Measurements from ENCODE around the gene HPGDS. TPM values are rescaled to one million over a fixed set of nuclear protein-coding genes. Genes with fewer than 3 reads are reported as not detected.
A peak's percentile ranks its signal among the peaks of the same experiment; 100 is the strongest.
"Not testable (repeated sequence)": the region's sequence is repeated elsewhere in the genome, so short reads cannot be mapped to it uniquely, and the experiment has no call there.

HPGDS gene
- total RNA-seq: not detected in 2 replicates
- long read RNA-seq: 0 reads

DNA sequence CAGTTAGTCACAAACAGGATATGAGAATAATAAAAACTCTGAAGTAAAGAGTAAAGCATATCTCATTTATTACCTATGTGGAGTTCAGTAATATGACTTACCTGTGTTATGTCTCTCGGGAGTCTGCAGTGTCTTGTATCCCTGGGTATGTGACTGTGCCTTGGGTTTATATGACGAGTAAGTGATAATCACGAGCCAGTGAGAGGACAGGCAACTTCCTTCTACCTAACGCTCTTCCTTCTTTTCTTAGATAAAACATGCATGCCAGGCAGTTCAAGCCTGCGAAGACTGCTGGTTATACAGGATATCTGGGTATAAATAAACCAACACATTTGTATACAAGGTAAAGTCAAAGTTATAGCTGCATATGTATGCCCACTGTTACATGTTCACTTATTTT lies at the start of gene HPGDS:
HPGDS (minus strand) TSS at position 143 of the 400 bp plus-strand sequence. CDS start 8,207 bp downstream, outside the sequence.
- no peak within 1 kb of the TSS for H3K4me3 Mint-ChIP-seq
- H3K36me3 Mint-ChIP-seq (ENCODE audit: low read depth): no peaks in the 10 kb centered on the region
- no peaks in the 10 kb centered on the region for H3K27me3 Mint-ChIP-seq (ENCODE audit: low read depth)
- H3K27ac Mint-ChIP-seq (ENCODE audit: unreplicated experiment): no peak within 1 kb of the TSS
- no peaks in the 10 kb centered on the region for H3K9me3 Mint-ChIP-seq
- TF ChIP-seq, protein P1, sequence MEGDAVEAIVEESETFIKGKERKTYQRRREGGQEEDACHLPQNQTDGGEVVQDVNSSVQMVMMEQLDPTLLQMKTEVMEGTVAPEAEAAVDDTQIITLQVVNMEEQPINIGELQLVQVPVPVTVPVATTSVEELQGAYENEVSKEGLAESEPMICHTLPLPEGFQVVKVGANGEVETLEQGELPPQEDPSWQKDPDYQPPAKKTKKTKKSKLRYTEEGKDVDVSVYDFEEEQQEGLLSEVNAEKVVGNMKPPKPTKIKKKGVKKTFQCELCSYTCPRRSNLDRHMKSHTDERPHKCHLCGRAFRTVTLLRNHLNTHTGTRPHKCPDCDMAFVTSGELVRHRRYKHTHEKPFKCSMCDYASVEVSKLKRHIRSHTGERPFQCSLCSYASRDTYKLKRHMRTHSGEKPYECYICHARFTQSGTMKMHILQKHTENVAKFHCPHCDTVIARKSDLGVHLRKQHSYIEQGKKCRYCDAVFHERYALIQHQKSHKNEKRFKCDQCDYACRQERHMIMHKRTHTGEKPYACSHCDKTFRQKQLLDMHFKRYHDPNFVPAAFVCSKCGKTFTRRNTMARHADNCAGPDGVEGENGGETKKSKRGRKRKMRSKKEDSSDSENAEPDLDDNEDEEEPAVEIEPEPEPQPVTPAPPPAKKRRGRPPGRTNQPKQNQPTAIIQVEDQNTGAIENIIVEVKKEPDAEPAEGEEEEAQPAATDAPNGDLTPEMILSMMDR (conservative IDR thresholded peaks at IDR 0.05): no peak
- DNase-seq (ENCODE audit: low read depth, low spot score): no peak
- no peaks in the 10 kb centered on the region for H3K4me1 Mint-ChIP-seq

DNA sequence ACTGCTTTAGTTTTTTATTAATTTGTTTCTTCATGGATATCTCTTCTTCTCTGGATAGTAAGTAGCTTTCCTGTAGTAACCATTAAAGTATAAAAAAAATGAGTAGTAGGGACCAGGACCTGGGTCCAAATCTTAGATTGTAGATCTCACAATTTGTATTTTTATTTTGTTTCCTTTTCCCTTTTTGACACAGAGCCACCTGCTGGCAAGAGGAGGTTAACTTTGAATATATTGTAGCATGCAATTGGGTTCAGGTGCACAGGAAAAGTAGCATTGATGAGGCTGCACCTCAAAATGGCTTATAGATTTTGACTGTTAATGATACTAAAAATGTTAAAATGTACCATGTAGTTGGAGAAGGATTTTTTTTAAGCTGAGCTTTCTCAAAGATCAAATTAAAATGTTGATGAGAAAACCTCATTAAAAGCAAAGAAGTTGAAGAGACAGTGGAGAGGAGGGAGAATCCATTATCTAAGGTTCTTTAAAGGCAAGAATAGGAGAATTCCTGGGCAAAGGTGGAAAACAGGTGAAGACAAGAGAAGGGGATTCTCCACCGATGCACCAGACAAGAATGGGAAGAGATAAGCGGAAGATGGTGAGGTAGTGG lies 48.3 kb upstream of the HPGDS start:
- no peak for DNase-seq (ENCODE audit: low read depth, low spot score)
- no peaks in the 10 kb centered on the region for H3K4me1 Mint-ChIP-seq
- no peak overlapping the region for H3K4me3 Mint-ChIP-seq
- H3K36me3 Mint-ChIP-seq (ENCODE audit: low read depth): no peaks in the 10 kb centered on the region
- TF ChIP-seq, protein P1 (conservative IDR thresholded peaks at IDR 0.05): peak; percentile 67
- H3K9me3 Mint-ChIP-seq: peaks cover 2% of the 10 kb centered on the region
- no peak overlapping the region for H3K27ac Mint-ChIP-seq (ENCODE audit: unreplicated experiment)
- H3K27me3 Mint-ChIP-seq (ENCODE audit: low read depth): no peaks in the 10 kb centered on the region

DNA sequence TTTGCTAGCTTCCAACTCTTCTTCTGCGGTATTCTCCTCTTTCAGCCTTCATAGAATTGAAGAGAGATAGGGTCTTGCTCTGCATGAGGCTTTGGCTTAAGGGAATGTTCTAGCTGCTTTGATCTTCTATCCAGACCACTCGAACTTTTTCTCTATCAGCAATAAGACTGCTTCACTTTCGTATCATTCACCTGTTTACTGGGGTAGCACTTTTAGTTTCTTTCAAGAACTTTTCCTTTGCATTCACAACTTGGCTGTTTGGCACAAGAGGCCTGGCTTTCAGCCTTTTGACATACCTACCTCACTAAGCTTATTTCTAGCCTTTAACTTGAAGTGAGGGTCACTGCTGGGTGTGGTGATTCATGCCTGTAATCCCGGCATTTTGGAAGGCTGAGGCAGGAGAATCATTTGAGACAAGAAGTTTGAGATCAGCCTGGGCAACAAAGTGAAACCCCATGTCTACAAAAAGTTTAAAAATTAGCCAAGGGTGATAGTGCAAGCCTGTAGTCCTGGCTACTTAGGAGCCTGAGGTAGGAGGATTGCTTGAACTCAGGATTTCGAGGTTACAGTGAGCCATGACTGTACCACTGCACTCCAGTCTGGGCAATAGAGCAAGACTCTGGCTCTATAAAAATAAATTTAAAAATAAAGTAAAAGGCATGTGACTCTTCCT lies 47.1 kb upstream of the HPGDS start:
- Mint-ChIP-seq H3K36me3 (ENCODE audit: low read depth) (no peaks in the 10 kb centered on the region), H3K27ac (ENCODE audit: unreplicated experiment) (no peak overlapping the region), H3K4me1 (no peaks in the 10 kb centered on the region), H3K9me3 (peaks cover 2% of the 10 kb centered on the region), H3K4me3 (no peak overlapping the region), H3K27me3 (ENCODE audit: low read depth) (no peaks in the 10 kb centered on the region)
- TF ChIP-seq, protein P1 (conservative IDR thresholded peaks at IDR 0.05): no peak
- DNase-seq (ENCODE audit: low read depth, low spot score): no peak

DNA sequence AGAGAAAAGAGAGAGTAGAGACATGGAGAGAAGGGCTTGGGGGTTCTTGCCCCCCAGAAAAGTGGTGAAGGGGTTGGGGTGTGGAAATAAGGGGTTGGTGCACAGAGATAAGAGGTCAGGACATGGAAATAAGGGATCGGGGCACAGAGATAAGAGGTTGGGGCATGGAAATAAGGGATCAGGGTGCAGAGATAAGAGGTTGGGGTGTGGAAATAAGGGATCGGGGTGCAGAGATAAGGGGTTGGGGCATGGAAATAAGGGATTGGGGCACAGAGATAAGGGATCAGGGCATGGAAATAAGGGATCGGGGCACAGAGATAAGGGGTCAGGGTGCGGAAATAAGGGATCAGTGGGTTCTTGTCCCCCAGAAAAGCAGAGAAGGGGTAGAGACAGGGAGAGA lies 45.3 kb upstream of the HPGDS start:
- not testable (repeated sequence) for H3K36me3 Mint-ChIP-seq (ENCODE audit: low read depth); H3K4me1 Mint-ChIP-seq; H3K27ac Mint-ChIP-seq (ENCODE audit: unreplicated experiment); H3K9me3 Mint-ChIP-seq; H3K27me3 Mint-ChIP-seq (ENCODE audit: low read depth); DNase-seq (ENCODE audit: low read depth, low spot score); H3K4me3 Mint-ChIP-seq

DNA sequence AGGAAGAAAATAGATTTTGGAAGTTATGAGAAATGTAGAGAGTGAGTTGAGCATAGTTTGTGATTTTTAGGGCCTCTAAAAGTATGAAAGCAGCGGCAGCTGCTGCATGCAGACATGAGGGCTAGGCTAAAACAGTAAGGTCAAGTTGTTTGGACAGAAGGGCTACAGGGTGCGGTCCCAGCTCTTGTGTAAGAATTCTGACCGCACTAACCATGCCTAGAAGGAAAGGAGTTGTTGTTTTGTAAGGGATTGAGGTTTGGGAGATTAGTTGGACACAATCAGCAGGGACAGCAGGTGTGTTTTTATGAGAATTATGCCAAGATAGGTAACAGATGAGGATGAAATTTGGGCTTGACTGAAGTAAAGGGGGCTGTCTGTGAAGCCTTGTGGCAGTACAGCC lies 42.8 kb upstream of the HPGDS start:
- H3K4me1 Mint-ChIP-seq; H3K27ac Mint-ChIP-seq (ENCODE audit: unreplicated experiment); H3K4me3 Mint-ChIP-seq; H3K36me3 Mint-ChIP-seq (ENCODE audit: low read depth); H3K9me3 Mint-ChIP-seq; DNase-seq (ENCODE audit: low read depth, low spot score); H3K27me3 Mint-ChIP-seq (ENCODE audit: low read depth): not testable (repeated sequence)

DNA sequence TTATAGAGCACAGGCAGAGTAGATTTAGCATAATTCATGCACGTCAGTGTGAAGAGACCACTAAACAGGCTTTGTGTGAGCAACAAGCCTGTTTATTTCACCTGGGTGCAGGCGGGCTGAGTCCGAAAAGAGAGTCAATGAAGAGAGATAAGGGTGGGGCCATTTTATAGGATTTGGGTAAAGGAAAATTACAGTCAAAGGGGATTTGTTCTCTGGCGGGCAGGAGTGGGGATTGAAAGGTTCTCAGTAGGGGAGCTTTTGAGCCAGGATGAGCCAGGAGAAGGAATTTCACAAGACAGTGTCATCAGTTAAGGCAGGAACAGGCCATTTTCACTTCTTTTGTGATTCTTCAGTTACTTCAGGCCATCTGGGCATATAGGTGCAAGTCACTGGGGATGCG lies 40.3 kb upstream of the HPGDS start:
- H3K27ac Mint-ChIP-seq (ENCODE audit: unreplicated experiment); DNase-seq (ENCODE audit: low read depth, low spot score); H3K9me3 Mint-ChIP-seq; H3K4me3 Mint-ChIP-seq; H3K4me1 Mint-ChIP-seq; H3K36me3 Mint-ChIP-seq (ENCODE audit: low read depth); H3K27me3 Mint-ChIP-seq (ENCODE audit: low read depth): not testable (repeated sequence)

DNA sequence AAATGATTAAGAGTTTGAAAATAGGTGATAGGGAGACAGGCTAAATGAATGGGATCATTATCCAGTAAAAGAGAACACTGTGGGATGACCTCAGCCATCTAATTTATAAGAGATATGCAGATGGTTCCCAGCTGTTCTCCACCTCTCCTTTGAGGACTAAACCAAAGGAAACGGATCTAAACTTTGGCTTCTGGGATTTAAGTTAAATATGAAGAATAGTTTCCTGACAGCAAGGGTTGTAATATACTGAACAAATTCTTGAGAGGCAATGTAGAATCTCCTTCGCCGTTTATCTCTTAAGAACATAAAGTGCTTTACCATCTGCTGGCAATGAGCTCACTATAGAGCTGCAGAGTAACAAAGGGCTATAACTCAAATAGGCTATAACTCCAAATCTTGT lies 35.4 kb upstream of the HPGDS start:
- H3K27me3 Mint-ChIP-seq (ENCODE audit: low read depth): no peaks in the 10 kb centered on the region
- no peak overlapping the region for H3K27ac Mint-ChIP-seq (ENCODE audit: unreplicated experiment)
- TF ChIP-seq, protein P1 (conservative IDR thresholded peaks at IDR 0.05): no peak
- H3K4me3 Mint-ChIP-seq: no peak overlapping the region
- H3K9me3 Mint-ChIP-seq: no peaks in the 10 kb centered on the region
- no peaks in the 10 kb centered on the region for H3K4me1 Mint-ChIP-seq
- H3K36me3 Mint-ChIP-seq (ENCODE audit: low read depth): no peaks in the 10 kb centered on the region
- no peak for DNase-seq (ENCODE audit: low read depth, low spot score)
